HG03469 (cell line): ENCODE results near the gene WEE1.
"Not testable (repeated sequence)": the region's sequence is repeated elsewhere in the genome, so short reads cannot be mapped to it uniquely, and the experiment has no call there.

Experiments
- ATAC-seq: cut with Tn5 transposase; IDR thresholded peaks from one replicate; pipeline ENCODE4 v1.9.1; 2021; ENCODE audit warnings: mild to moderate bottlenecking, moderate library complexity, moderate number of reproducible peaks; ENCODE audit not compliant: unreplicated experiment

The WEE1 gene

DNA sequence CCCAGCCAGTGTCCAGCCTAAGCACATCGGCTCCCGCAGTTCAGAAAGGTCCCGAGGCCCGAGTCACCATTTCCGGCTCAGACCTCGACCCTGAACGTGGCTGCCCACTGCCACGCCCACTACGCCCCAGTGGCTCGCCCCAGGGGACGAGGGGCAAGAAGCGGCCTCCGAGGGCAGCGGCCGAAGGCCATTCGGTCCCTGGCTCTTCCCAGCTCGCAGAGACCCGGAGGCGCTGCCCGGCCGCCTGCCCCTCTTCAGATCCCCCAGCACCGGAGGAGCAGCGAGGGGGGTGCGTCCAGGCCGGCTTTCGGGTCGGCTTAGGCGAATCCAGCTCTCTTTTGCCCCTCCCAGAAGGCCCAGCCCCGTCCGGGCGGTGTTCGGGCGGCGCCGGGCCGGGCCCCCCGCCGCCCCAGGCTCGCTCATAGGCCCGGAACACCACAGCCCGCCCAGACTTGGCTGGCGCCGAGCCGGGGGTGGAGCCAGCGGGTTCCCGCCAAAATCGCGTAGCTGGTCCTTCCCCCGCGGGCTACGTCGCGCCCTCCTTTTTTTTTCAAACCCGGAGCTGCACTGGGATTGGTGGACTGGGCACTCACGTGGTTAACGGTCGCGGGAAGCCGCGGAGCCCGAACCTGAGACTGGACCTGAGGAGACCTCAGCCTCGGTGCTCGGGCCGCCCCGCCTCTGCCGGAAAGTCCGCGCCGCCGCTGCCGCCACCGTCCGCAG lies at the start of gene WEE1:
Gene WEE1, plus strand, starts transcription at position 619 of the 723 bp plus-strand sequence. CDS start 264 bp downstream, outside the sequence.
- ATAC-seq = peak; percentile 66

- no peak for ATAC-seq
These were observed 49.5 kb upstream of the WEE1 start for GRCh38 chr11:9524001-9524400.

DNA sequence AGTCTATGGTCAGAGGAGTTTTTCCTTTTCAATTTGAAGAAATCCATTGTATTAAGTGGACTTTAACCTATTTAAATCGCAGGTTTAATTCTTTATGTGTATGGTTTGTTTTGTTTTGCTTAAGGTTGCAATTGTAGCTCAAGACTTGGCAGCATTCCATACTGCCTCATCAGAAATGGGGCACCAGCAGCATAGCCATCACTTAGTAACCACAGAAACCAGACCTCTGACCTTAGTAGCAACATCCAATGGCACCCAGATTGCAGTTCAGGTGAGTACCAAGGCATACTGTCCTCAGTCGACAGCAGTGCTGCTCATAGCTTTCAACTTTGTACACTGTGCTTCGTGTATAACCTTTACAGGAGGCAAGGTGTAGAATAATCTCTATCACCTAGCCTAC lies 48.4 kb upstream of the WEE1 start:
- no peak for ATAC-seq

DNA sequence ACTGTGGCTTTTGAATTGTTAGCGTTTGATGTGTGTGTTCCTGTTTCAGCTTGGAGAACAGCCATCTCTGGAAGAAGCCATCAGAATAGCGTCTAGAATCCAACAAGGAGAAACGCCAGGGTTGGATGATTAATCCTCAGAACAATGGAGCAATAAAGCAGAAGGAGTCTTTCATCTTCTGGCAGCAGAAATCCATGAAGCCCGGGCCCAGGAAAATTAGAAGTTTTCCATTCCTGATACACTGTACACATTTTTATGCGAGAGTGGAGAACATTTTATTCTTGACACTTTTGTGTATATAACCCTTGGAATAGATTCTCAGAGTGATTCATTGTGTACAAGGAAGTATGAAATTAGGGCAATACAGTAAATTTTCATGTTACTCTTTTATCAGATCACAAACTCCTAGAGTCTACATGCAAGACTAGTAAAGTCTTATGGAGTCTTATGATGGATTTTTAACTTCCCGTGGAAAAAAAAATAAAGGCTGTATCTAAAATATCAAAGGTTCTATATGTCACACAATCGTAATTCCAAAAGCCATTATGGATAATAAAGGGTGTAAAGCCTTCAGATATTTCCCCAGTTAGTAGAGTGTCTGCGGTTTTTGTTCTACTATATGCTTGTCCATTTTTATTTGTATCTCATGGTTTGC lies 45.9 kb upstream of the WEE1 start:
- no peak for ATAC-seq

- ATAC-seq = no peak
These were observed 45.4 kb upstream of the WEE1 start for GRCh38 chr11:9528136-9528501.

GRCh38 chr11:9528573-9529333 lies 44.7 kb upstream of the WEE1 start:
- ATAC-seq = no peak

DNA sequence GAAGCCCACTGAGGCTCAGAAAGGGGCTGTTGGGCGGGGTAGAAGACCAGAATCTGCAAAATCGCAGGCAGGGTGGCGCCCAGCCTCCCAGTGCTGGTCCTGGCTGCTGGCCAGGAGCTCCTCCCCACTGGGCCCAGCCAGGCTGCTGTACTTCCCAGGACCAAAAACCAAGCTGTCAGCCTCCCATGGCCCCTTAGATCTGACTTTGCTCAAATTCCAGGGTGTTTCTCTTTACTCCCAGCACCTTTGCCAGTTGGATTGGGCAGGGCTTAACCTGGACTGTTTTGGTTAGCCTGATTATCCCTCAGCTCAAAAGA lies 44.2 kb upstream of the WEE1 start:
- no peak for ATAC-seq

GRCh38 chr11:9530020-9530621 lies 43.3 kb upstream of the WEE1 start:
- ATAC-seq = no peak

GRCh38 chr11:9530901-9531625 lies 42.4 kb upstream of the WEE1 start:
- ATAC-seq = no peak

DNA sequence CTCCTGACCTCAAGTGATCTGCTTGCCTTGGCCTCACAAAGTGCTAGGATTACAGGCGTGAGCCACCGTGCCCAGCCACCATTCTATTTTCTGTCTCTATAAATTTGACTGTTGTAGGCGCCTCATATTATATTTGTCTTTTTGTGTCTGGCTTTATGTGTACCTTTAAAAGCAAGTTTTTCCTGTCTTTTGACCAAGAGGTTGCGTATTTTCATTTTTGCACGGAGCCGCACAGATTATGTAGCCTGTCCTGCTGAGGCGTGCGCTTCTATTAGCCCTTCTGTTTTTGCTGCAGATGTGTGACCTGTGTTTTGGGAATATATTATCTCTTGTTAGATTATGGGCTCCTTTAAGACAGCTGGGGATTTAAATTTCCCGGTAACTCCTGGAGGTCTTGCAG lies 40.4 kb upstream of the WEE1 start:
- no peak for ATAC-seq

- ATAC-seq = no peak
These were observed 39.6 kb upstream of the WEE1 start for GRCh38 chr11:9533736-9534473.

DNA sequence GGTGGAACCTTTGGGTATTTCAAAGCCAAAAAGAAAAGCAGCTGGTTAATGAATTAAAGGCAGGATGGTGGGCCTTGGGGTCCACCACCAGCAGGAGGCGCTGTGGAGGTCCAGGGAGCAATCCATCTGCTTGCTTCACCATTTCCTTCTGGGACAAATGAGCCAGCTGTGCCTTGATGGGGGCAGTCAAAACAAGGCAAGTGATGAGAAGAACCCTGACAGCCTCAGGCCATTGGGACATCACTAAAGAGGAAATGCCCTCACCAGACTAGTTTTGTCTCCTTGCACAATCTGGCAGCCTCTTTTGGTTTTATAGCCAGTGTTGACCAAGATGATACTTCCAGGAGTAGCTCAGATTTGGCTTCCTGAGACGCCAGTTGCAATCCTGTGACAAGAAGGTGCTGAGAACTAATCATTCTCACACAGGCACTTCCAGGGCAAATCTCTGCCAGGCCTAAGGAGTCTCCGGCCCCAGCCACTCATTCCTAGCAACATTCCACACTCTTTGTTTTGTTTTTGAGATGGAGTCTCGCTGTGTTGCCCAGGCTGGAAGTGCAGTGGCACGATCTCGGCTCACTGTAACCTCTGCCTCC lies 38.2 kb upstream of the WEE1 start:
- ATAC-seq = no peak

- ATAC-seq = no peak
These were observed 34.9 kb upstream of the WEE1 start for GRCh38 chr11:9538548-9538947.

DNA sequence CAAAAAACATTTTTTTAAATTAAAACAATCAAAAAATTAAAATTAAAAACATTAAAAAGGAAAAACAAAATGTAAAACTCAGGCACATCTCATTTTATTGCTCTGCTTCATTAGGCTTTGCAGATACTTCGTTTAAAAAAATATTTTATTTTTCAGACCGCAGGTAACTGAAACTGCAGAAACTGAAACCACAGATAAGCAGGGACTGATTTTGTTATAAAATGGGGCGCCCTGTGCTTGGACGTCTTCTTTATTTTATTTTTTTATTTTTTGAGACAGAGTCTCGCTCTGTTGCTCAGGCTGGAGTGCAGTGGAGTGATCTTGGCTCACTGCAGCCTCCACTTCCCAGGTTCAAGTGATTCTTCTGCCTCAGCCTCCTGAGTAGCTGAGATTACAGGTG lies 24.3 kb upstream of the WEE1 start:
- not testable (repeated sequence) for ATAC-seq

DNA sequence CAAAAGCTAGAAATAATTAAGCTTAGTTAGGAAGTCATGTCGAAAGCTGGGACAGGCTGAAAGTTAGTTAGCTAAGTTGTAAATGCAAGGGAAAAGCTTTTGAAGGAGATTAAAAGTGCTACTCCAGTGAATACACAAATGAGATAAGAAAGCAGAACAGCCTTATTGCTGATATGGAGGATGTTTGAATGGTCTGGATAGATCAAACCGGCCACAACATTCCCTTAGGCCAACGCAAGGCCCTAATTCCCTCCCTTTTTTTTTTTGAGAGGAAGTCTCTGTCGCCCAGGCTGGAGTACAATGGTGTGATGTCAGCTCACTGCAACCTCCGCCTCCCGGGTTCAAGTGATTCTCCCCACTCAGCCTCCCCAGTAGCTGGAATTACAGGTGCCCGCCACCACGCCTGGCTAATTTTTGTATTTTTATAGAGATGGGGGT lies 23.3 kb upstream of the WEE1 start:
- no peak for ATAC-seq

- no peak for ATAC-seq
These were observed 12.0 kb upstream of the WEE1 start for GRCh38 chr11:9561279-9561982.

GRCh38 chr11:9562716-9563115 lies 10.8 kb upstream of the WEE1 start:
- no peak for ATAC-seq

- no peak for ATAC-seq
These were observed 10.2 kb upstream of the WEE1 start for GRCh38 chr11:9563196-9563730.
